DND-41 (cell line): ENCODE data around the gene BACH1.

ENCODE experiments used
- ATAC-seq: fragments of 200-7000 bp; cut with Tn5 transposase; 3 replicates; pipeline ENCODE4 v1.9.1; 2021; ENCODE audit warnings: low read depth; ENCODE audit not compliant: insufficient read depth
- DNase-seq: peaks from one replicate; pipeline ENCODE4 v3.0.0-alpha.2; 2020
- H2AFZ ChIP-seq: 2 replicates; pipeline ENCODE4 v1.6.0; 2012; ENCODE audit warnings: low read depth, low read length
- H3K27ac ChIP-seq: 2 replicates; pipeline ENCODE4 v1.5.1; 2012; ENCODE audit warnings: low read length, inconsistent platforms
- H3K27me3 ChIP-seq: fragments of 200-600 bp; sonication (generic); 2 replicates; pipeline ENCODE4 v1.6.0; 2012; ENCODE audit warnings: low read length, mild to moderate bottlenecking, inconsistent platforms; ENCODE audit not compliant: insufficient read depth, poor library complexity
- H3K36me3 ChIP-seq: 2 replicates; pipeline ENCODE4 v1.5.1; 2012; ENCODE audit warnings: low read length, inconsistent platforms; ENCODE audit not compliant: insufficient read depth
- H3K4me1 ChIP-seq: 2 replicates; pipeline ENCODE4 v1.5.1; 2012; ENCODE audit warnings: mild to moderate bottlenecking, low read length; ENCODE audit not compliant: insufficient read depth
- H3K4me2 ChIP-seq: 2 replicates; pipeline ENCODE4 v1.6.0; 2012; ENCODE audit warnings: mild to moderate bottlenecking, moderate library complexity, low read length, inconsistent platforms; ENCODE audit not compliant: insufficient read depth
- H3K4me3 ChIP-seq, 2 experiments: fragments of 200-600 bp in 1 of 2; shearing (Covaris generic) in 1 of 2; 2 replicates each; pipeline ENCODE4 v1.5.1; 2012 to 2016; ENCODE audit warnings: inconsistent platforms in 2 of 2, low read length in 2 of 2, mild to moderate bottlenecking in 2 of 2, low read depth in 1 of 2, moderate library complexity in 1 of 2
- H3K79me2 ChIP-seq: 2 replicates; pipeline ENCODE4 v1.6.0; 2012; ENCODE audit warnings: low read length, inconsistent platforms; ENCODE audit not compliant: insufficient read depth
- H3K9ac ChIP-seq: 2 replicates; pipeline ENCODE4 v1.6.0; 2012; ENCODE audit warnings: low read depth, mild to moderate bottlenecking, inconsistent platforms, low read length, moderate library complexity
- H3K9me3 ChIP-seq: 2 replicates; pipeline ENCODE4 v1.5.1; 2012; ENCODE audit warnings: low read length, moderate library complexity, mild to moderate bottlenecking, inconsistent platforms; ENCODE audit not compliant: insufficient read depth, severe bottlenecking
- H4K20me1 ChIP-seq: 2 replicates; pipeline ENCODE4 v1.6.0; 2012; ENCODE audit warnings: low read length; ENCODE audit not compliant: insufficient read depth
- CTCF ChIP-seq: IDR thresholded peaks from 2 replicates; pipeline ENCODE4 v1.5.1; 2012; ENCODE audit warnings: borderline replicate concordance, low read length, moderate library complexity, mild to moderate bottlenecking; ENCODE audit not compliant: poor library complexity, severe bottlenecking; ENCODE audit errors: extremely low read depth
- EZH2 ChIP-seq: IDR thresholded peaks from 3 replicates; pipeline ENCODE4 v1.6.1; 2012; ENCODE audit warnings: borderline replicate concordance, low read depth, mild to moderate bottlenecking, moderate library complexity, low read length, inconsistent platforms; ENCODE audit not compliant: severe bottlenecking

The BACH1 gene

GRCh38 chr21:29258626-29259338, 39.9 kb upstream of the BACH1 start:
- no peak for TF ChIP-seq EZH2
- TF ChIP-seq CTCF, result no peak
- no peaks in the 10 kb centered on the region for H3K36me3 ChIP-seq
- H3K79me2 ChIP-seq, result no peaks in the 10 kb centered on the region
- no peak overlapping the region for H3K4me3 ChIP-seq
- peaks cover 7% of the 10 kb centered on the region for H3K9me3 ChIP-seq
- H3K27me3 ChIP-seq, result no peaks in the 10 kb centered on the region
- ATAC-seq, result no peak
- H3K4me2 ChIP-seq, result no peak overlapping the region
- H3K4me1 ChIP-seq, result no peaks in the 10 kb centered on the region
- H3K27ac ChIP-seq, result no peak overlapping the region
- H2AFZ ChIP-seq, result no peak overlapping the region
- no peaks in the 10 kb centered on the region for H4K20me1 ChIP-seq
- no peak overlapping the region for H3K9ac ChIP-seq
- no peak for DNase-seq

- H3K4me1 ChIP-seq, result no peaks in the 10 kb centered on the region
- H3K4me2 ChIP-seq, result no peak overlapping the region
- no peak for DNase-seq
- no peaks in the 10 kb centered on the region for H3K36me3 ChIP-seq
- TF ChIP-seq EZH2 (no peak), CTCF (no peak)
- H3K79me2 ChIP-seq, result no peaks in the 10 kb centered on the region
- no peak overlapping the region for H2AFZ ChIP-seq
- H3K9ac ChIP-seq, result no peak overlapping the region
- ATAC-seq, result no peak
- H3K27ac ChIP-seq, result no peak overlapping the region
- no peaks in the 10 kb centered on the region for H3K27me3 ChIP-seq
- H4K20me1 ChIP-seq, result no peaks in the 10 kb centered on the region
- H3K4me3 ChIP-seq, result no peak overlapping the region
- H3K9me3 ChIP-seq, result no peaks in the 10 kb centered on the region
These were observed 38.3 kb upstream of the BACH1 start for GRCh38 chr21:29260461-29260860.

GRCh38 chr21:29261555-29262540, 36.9 kb upstream of the BACH1 start:
- Histone ChIP-seq H3K4me1 (no peaks in the 10 kb centered on the region), H3K27ac (no peak overlapping the region), H3K79me2 (no peaks in the 10 kb centered on the region), H3K9me3 (no peaks in the 10 kb centered on the region), H3K36me3 (no peaks in the 10 kb centered on the region), H3K9ac (no peak overlapping the region), H3K4me2 (no peak overlapping the region), H3K27me3 (no peaks in the 10 kb centered on the region), H3K4me3 (no peak overlapping the region), H4K20me1 (no peaks in the 10 kb centered on the region), H2AFZ (no peak overlapping the region)
- no peak for TF ChIP-seq EZH2
- no peak for TF ChIP-seq CTCF
- no peak for ATAC-seq
- no peak for DNase-seq
